Mammary epithelial cell (primary cell): ENCODE data around the gene GPR39.

Experiments
- CTCF ChIP-seq, 2 donors: IDR thresholded peaks in 1 of 2; conservative IDR thresholded peaks in 1 of 2; 2 replicates each; pipeline ENCODE4 v1.5.1; 2011 to 2012; ENCODE audit warnings: inconsistent platforms in 2 of 2, low read length in 2 of 2, mild to moderate bottlenecking in 2 of 2, control low read depth in 1 of 2, low read depth in 1 of 2; ENCODE audit not compliant: insufficient read depth in 1 of 2; ENCODE audit errors: extremely low read depth in 1 of 2
- EZH2 ChIP-seq: IDR thresholded peaks from 2 replicates; pipeline ENCODE4 v1.6.1; 2012; ENCODE audit warnings: low read length, inconsistent platforms, borderline replicate concordance

GRCh38 chr2:132586101-132586511, 169.5 kb downstream of the GPR39 start:
- no peak for TF ChIP-seq CTCF (conservative IDR thresholded peaks at IDR 0.05 in 1 of 2, IDR thresholded peaks at IDR 0.05 in 1 of 2; ENCODE audit: extremely low read depth in 1 of 2, insufficient read depth in 1 of 2, low read depth in 1 of 2, low read length in 2 of 2)
- no peak for TF ChIP-seq EZH2
